HCT116 (cell line): ENCODE measurements around the gene APOE. TPM values are rescaled to one million over a fixed set of nuclear protein-coding genes. Genes with fewer than 3 reads are reported as not detected.
A peak's percentile ranks its signal among the peaks of the same experiment; 100 is the strongest.

Experiments used
- ATAC-seq: fragments of 200-7000 bp; cut with Tn5 transposase; 2 replicates; pipeline ENCODE4 v1.9.1; 2020; ENCODE audit warnings: mild to moderate bottlenecking, moderate library complexity
- BruUV-seq: library from RNA; stranded (reverse); fragments of 400-500 nt; replicated peaks from 2 replicates; lab custom pipeline; 2021; lab: Mats Ljungman, UMichigan
- CTCF ChIA-PET: fragments of 300-600 bp; sonication (Branson Sonifier 250); formaldehyde crosslinking; loops from one replicate; lab custom pipeline; 2021; ENCODE audit warnings: antibody characterized with exemption; lab: Charles Lee
- POLR2A ChIA-PET: fragments of 300-600, 350-600 bp; sonication (Branson Sonifier 250); formaldehyde crosslinking; loops from one replicate; lab custom pipeline; 2021; ENCODE audit warnings: antibody characterized with exemption; lab: Charles Lee
- RAD21 ChIA-PET, 2 experiments: fragments of 300-600 bp; sonication (Branson Sonifier 250); formaldehyde crosslinking; loops; one replicate each; lab custom pipeline; 2023; ENCODE audit warnings: low total read pairs in 2 of 2; ENCODE audit not compliant: uncharacterized antibody in 2 of 2, unreplicated experiment in 2 of 2, low non-redundant PET in 1 of 2; lab: Charles Lee
- DNase-seq: peaks from one replicate; pipeline ENCODE4 v3.0.0-alpha.2; 2010; ENCODE audit warnings: low read depth, low spot score
- H2AFZ ChIP-seq: fragments of 200-600 bp; shearing (Covaris generic), sonication (generic); 2 replicates; pipeline ENCODE4 v1.6.1; 2017; ENCODE audit warnings: low read depth, mixed run types, mixed read lengths, antibody characterized with exemption, low read length; ENCODE audit not compliant: poor library complexity, severe bottlenecking
- H3K27ac ChIP-seq: 2 replicates; pipeline ENCODE4 v1.5.1; 2012; ENCODE audit warnings: low read depth, low read length
- H3K27me3 ChIP-seq: fragments of 200-600 bp; sonication (generic); 2 replicates; pipeline ENCODE4 v1.6.1; 2016; ENCODE audit warnings: mixed run types, low read length, mixed read lengths; ENCODE audit not compliant: insufficient read depth
- H3K36me3 ChIP-seq, 2 experiments: fragments of 200-500 bp in 1 of 2; fragments of 200-600 bp in 1 of 2; sonication (Bioruptor generic) in 1 of 2; sonication (generic) in 1 of 2; 2 replicates each; pipeline versions ENCODE4 v1.5.1 to v1.6.1; 2014 to 2016; ENCODE audit warnings: low read length in 2 of 2, inconsistent platforms in 1 of 2, mixed read lengths in 1 of 2, mixed run types in 1 of 2; ENCODE audit not compliant: insufficient read depth in 2 of 2, control insufficient read depth in 1 of 2
- H3K4me1 ChIP-seq, 2 experiments: fragments of 200-600 bp in 1 of 2; sonication (generic) in 1 of 2; 2 replicates each; pipeline versions ENCODE4 v1.5.1 to v1.6.1; 2012 to 2017; ENCODE audit warnings: low read length in 2 of 2, inconsistent platforms in 1 of 2, mild to moderate bottlenecking in 1 of 2, mixed read lengths in 1 of 2, mixed run types in 1 of 2, moderate library complexity in 1 of 2; ENCODE audit not compliant: insufficient read depth in 2 of 2, control insufficient read depth in 1 of 2
- H3K4me2 ChIP-seq: fragments of 200-600 bp; sonication (generic); 2 replicates; pipeline ENCODE4 v1.6.1; 2017; ENCODE audit warnings: mixed run types, low read length, mixed read lengths
- H3K4me3 ChIP-seq, 2 experiments: fragments of 200-600 bp in 1 of 2; sonication (generic) in 1 of 2; replicated peaks in 1 of 2; 2 replicates each; pipeline ENCODE4 v1.5.1; 2011 to 2016; ENCODE audit warnings: low read length in 2 of 2, control low read depth in 1 of 2, low read depth in 1 of 2, mild to moderate bottlenecking in 1 of 2, mixed read lengths in 1 of 2, mixed run types in 1 of 2
- H3K79me2 ChIP-seq: fragments of 200-600 bp; sonication (generic); 2 replicates; pipeline ENCODE4 v1.6.1; 2017; ENCODE audit warnings: mild to moderate bottlenecking, mixed run types, low read length, moderate library complexity, mixed read lengths; ENCODE audit not compliant: insufficient read depth
- H3K9ac ChIP-seq: fragments of 200-600 bp; sonication (generic); 2 replicates; pipeline ENCODE4 v1.6.1; 2016; ENCODE audit warnings: low read length, mixed read lengths
- H3K9me2 ChIP-seq: fragments of 200-600 bp; sonication (generic), shearing (Covaris generic); 2 replicates; pipeline ENCODE4 v1.6.1; 2017; ENCODE audit warnings: mixed run types, mild to moderate bottlenecking, moderate library complexity; ENCODE audit not compliant: insufficient read depth
- H3K9me3 ChIP-seq, 2 experiments: fragments of 200-500 bp in 1 of 2; fragments of 200-600 bp in 1 of 2; sonication (Bioruptor generic) in 1 of 2; sonication (generic) in 1 of 2; 2 replicates each; pipeline ENCODE4 v1.6.1; 2014 to 2017; ENCODE audit warnings: low read length in 2 of 2, mixed read lengths in 2 of 2, inconsistent platforms in 1 of 2, low read depth in 1 of 2, mild to moderate bottlenecking in 1 of 2, mixed run types in 1 of 2, moderate library complexity in 1 of 2; ENCODE audit not compliant: control insufficient read depth in 1 of 2, insufficient read depth in 1 of 2
- H4K20me1 ChIP-seq: fragments of 200-600 bp; sonication (generic), shearing (Covaris generic); 2 replicates; pipeline ENCODE4 v1.6.1; 2017; ENCODE audit warnings: mixed run types, mild to moderate bottlenecking, moderate library complexity; ENCODE audit not compliant: insufficient read depth
- CBX3 ChIP-seq: IDR thresholded peaks from 2 replicates; pipeline ENCODE4 v1.6.1; 2012; ENCODE audit warnings: low read depth
- CEBPB ChIP-seq: IDR thresholded peaks from 2 replicates; pipeline ENCODE4 v1.6.1; 2012; ENCODE audit warnings: low read depth
- EGR1 ChIP-seq: IDR thresholded peaks from 2 replicates; pipeline ENCODE4 v1.6.1; 2012; ENCODE audit warnings: low read depth
- ELF1 ChIP-seq: IDR thresholded peaks from 2 replicates; pipeline ENCODE4 v1.6.1; 2012; ENCODE audit warnings: low read depth, borderline replicate concordance
- EZH2 ChIP-seq: fragments of 200-600 bp; sonication (generic); IDR thresholded peaks from 2 replicates; pipeline ENCODE4 v1.6.1; 2017; ENCODE audit warnings: antibody characterized with exemption, mixed run types
- JUND ChIP-seq: IDR thresholded peaks from 2 replicates; pipeline ENCODE4 v1.6.1; 2012
- POLR2AphosphoS5 ChIP-seq: IDR thresholded peaks from 2 replicates; pipeline ENCODE4 v1.6.1; 2011; ENCODE audit warnings: mild to moderate bottlenecking, low read depth, low read length, moderate library complexity
- RAD21 ChIP-seq: IDR thresholded peaks from 2 replicates; pipeline ENCODE4 v1.6.1; 2012; ENCODE audit warnings: low read depth, mild to moderate bottlenecking
- SIN3A ChIP-seq: IDR thresholded peaks from 2 replicates; pipeline ENCODE4 v1.6.1; 2012; ENCODE audit warnings: low read depth
- SRF ChIP-seq: IDR thresholded peaks from 2 replicates; pipeline ENCODE4 v1.6.1; 2012; ENCODE audit warnings: low read depth
- TCF7L2 ChIP-seq: IDR thresholded peaks from 2 replicates; pipeline ENCODE4 v1.7.0; 2011; ENCODE audit warnings: borderline replicate concordance, inconsistent platforms; ENCODE audit not compliant: insufficient read depth, insufficient read length; ENCODE audit errors: extremely low read depth
- ZNF274 ChIP-seq: fragments of 200-500 bp; sonication (Bioruptor generic); IDR thresholded peaks from 2 replicates; pipeline ENCODE4 v1.6.1; 2014; ENCODE audit warnings: mild to moderate bottlenecking, low read depth, low read length, inconsistent platforms
- intact Hi-C: fragments of 100-400 bp; cut with micrococcal nuclease; formaldehyde crosslinking; loops from 2 replicates; pipeline ENCODE4 v1.10.0; 2022
- total RNA-seq: library from RNA; stranded (reverse); gene quantifications from one replicate; pipeline ENCODE4 v1.2.1, GENCODE V29; 2021; ENCODE audit not compliant: unreplicated experiment
- TF ChIP-seq, protein P1 (sequence below): IDR thresholded peaks from 2 replicates; pipeline ENCODE4 v1.6.1; 2012
- TF ChIP-seq, protein P2 (sequence below): IDR thresholded peaks from 2 replicates; pipeline ENCODE4 v1.6.1; 2012
- TF ChIP-seq, protein P3 (sequence below): IDR thresholded peaks from 2 replicates; pipeline ENCODE4 v1.6.1; 2012; ENCODE audit warnings: low read depth
- TF ChIP-seq, protein P4 (sequence below), 3 experiments: fragments of 200-600 bp in 1 of 3; sonication (generic) in 1 of 3; IDR thresholded peaks in 2 of 3; conservative IDR thresholded peaks in 1 of 3; 2 replicates each; pipeline ENCODE4 v1.5.1; 2012 to 2017; ENCODE audit warnings: low read depth in 2 of 3, low read length in 2 of 3, antibody characterized with exemption in 1 of 3, borderline replicate concordance in 1 of 3, control low read depth in 1 of 3, mild to moderate bottlenecking in 1 of 3, mixed read lengths in 1 of 3, mixed run types in 1 of 3, moderate library complexity in 1 of 3; ENCODE audit not compliant: insufficient read depth in 1 of 3
- TF ChIP-seq, protein P5 (sequence below): IDR thresholded peaks from 2 replicates; pipeline ENCODE4 v1.6.1; 2011; ENCODE audit warnings: mild to moderate bottlenecking, low read length, moderate library complexity; ENCODE audit not compliant: insufficient replicate concordance; ENCODE audit errors: extremely low read depth

APOE gene
- total RNA-seq, 1 experiment from 2014 or later, result 7.2 TPM

DNA sequence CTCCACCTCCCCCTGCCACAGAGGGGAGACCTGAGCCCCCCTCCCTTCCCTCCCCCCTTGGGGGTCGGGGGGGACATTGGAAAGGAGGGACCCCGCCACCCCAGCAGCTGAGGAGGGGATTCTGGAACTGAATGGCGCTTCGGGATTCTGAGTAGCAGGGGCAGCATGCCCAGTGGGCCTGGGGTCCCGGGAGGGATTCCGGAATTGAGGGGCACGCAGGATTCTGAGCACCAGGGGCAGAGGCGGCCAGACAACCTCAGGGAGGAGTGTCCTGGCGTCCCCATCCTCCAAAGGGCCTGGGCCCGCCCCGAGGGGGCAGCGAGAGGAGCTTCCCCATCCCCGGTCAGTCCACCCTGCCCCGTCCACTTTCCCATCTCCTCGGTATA, 2.4 kb upstream of the APOE start:
- peaks cover 4 to 32% of the 10 kb centered on the region in 2 experiments; a peak in 3 of 4 replicates for H3K4me1 ChIP-seq
- no peak for DNase-seq
- no peaks in the 10 kb centered on the region for H3K9me2 ChIP-seq
- H3K9me3 ChIP-seq, result no peaks in the 10 kb centered on the region
- peaks cover 14% of the 10 kb centered on the region; the same call in 1 of the 2 replicates for H3K79me2 ChIP-seq
- intact Hi-C loops, result loop anchor here (1.0 to 5.0 kb wide), 2 partner anchors 48 to 154 kb away; no protein-coding TSS in a partner anchor
- TSS peak; percentile 49 for BruUV-seq
- no peak overlapping the region for H3K4me2 ChIP-seq
- no peak overlapping the region for H3K4me3 ChIP-seq
- ChIA-PET RAD21 (interaction anchor here (0.6 to 1.5 kb wide), 2 partner anchors 14 to 49 kb away, joined by 3 to 4 read pairs; no protein-coding TSS in a partner anchor), CTCF (interaction anchor here (0.8 to 1.7 kb wide), 2 partner anchors 13 to 49 kb away, joined by 3 to 9 read pairs; no protein-coding TSS in a partner anchor), POLR2A (no interaction called here)
- no peak overlapping the region for H2AFZ ChIP-seq
- H3K27me3 ChIP-seq, result no peaks in the 10 kb centered on the region
- H3K9ac ChIP-seq, result no peak overlapping the region
- no peaks in the 10 kb centered on the region for H4K20me1 ChIP-seq
- ATAC-seq, result no peak
- H3K27ac ChIP-seq, result no peak overlapping the region
- TF ChIP-seq TCF7L2 (no peak), ELF1 (no peak), CBX3 (no peak), JUND (no peak), SIN3A (no peak), EGR1 (no peak), ZNF274 (no peak), CEBPB (no peak), RAD21 (no peak), SRF (no peak), POLR2AphosphoS5 (no peak), EZH2 (no peak)
- TF ChIP-seq, protein P1, sequence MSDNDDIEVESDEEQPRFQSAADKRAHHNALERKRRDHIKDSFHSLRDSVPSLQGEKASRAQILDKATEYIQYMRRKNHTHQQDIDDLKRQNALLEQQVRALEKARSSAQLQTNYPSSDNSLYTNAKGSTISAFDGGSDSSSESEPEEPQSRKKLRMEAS, result no peak
- TF ChIP-seq, protein P2, sequence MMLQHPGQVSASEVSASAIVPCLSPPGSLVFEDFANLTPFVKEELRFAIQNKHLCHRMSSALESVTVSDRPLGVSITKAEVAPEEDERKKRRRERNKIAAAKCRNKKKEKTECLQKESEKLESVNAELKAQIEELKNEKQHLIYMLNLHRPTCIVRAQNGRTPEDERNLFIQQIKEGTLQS, result no peak
- TF ChIP-seq, protein P3, sequence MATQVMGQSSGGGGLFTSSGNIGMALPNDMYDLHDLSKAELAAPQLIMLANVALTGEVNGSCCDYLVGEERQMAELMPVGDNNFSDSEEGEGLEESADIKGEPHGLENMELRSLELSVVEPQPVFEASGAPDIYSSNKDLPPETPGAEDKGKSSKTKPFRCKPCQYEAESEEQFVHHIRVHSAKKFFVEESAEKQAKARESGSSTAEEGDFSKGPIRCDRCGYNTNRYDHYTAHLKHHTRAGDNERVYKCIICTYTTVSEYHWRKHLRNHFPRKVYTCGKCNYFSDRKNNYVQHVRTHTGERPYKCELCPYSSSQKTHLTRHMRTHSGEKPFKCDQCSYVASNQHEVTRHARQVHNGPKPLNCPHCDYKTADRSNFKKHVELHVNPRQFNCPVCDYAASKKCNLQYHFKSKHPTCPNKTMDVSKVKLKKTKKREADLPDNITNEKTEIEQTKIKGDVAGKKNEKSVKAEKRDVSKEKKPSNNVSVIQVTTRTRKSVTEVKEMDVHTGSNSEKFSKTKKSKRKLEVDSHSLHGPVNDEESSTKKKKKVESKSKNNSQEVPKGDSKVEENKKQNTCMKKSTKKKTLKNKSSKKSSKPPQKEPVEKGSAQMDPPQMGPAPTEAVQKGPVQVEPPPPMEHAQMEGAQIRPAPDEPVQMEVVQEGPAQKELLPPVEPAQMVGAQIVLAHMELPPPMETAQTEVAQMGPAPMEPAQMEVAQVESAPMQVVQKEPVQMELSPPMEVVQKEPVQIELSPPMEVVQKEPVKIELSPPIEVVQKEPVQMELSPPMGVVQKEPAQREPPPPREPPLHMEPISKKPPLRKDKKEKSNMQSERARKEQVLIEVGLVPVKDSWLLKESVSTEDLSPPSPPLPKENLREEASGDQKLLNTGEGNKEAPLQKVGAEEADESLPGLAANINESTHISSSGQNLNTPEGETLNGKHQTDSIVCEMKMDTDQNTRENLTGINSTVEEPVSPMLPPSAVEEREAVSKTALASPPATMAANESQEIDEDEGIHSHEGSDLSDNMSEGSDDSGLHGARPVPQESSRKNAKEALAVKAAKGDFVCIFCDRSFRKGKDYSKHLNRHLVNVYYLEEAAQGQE, result no peak
- TF ChIP-seq, protein P4, sequence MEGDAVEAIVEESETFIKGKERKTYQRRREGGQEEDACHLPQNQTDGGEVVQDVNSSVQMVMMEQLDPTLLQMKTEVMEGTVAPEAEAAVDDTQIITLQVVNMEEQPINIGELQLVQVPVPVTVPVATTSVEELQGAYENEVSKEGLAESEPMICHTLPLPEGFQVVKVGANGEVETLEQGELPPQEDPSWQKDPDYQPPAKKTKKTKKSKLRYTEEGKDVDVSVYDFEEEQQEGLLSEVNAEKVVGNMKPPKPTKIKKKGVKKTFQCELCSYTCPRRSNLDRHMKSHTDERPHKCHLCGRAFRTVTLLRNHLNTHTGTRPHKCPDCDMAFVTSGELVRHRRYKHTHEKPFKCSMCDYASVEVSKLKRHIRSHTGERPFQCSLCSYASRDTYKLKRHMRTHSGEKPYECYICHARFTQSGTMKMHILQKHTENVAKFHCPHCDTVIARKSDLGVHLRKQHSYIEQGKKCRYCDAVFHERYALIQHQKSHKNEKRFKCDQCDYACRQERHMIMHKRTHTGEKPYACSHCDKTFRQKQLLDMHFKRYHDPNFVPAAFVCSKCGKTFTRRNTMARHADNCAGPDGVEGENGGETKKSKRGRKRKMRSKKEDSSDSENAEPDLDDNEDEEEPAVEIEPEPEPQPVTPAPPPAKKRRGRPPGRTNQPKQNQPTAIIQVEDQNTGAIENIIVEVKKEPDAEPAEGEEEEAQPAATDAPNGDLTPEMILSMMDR (IDR thresholded peaks at IDR 0.05 in 2 of 3, conservative IDR thresholded peaks at IDR 0.05 in 1 of 3; ENCODE audit: borderline replicate concordance in 1 of 3, insufficient read depth in 1 of 3, low read depth in 2 of 3, low read length in 2 of 3), result no peak
- TF ChIP-seq, protein P5, sequence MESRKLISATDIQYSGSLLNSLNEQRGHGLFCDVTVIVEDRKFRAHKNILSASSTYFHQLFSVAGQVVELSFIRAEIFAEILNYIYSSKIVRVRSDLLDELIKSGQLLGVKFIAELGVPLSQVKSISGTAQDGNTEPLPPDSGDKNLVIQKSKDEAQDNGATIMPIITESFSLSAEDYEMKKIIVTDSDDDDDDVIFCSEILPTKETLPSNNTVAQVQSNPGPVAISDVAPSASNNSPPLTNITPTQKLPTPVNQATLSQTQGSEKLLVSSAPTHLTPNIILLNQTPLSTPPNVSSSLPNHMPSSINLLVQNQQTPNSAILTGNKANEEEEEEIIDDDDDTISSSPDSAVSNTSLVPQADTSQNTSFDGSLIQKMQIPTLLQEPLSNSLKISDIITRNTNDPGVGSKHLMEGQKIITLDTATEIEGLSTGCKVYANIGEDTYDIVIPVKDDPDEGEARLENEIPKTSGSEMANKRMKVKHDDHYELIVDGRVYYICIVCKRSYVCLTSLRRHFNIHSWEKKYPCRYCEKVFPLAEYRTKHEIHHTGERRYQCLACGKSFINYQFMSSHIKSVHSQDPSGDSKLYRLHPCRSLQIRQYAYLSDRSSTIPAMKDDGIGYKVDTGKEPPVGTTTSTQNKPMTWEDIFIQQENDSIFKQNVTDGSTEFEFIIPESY, result no peak
- H3K36me3 ChIP-seq, result peaks cover 12 to 34% of the 10 kb centered on the region in 2 experiments; a peak in 3 of 4 replicates
